ENCODE data around the gene TMEM209.

GRCh38 chr7:130178251-130178650, 27.0 kb downstream of the TMEM209 start:
- no peak for TF ChIP-seq CTCF (tag by site-specific recombination; IDR thresholded peaks at IDR 0.05)
- TF ChIP-seq ZBTB17 (tag by site-specific recombination; IDR thresholded peaks at IDR 0.05), result no peak
- TF ChIP-seq ZNF664 (tag by site-specific recombination; IDR thresholded peaks at IDR 0.05), result no peak
- TF ChIP-seq, protein P1, sequence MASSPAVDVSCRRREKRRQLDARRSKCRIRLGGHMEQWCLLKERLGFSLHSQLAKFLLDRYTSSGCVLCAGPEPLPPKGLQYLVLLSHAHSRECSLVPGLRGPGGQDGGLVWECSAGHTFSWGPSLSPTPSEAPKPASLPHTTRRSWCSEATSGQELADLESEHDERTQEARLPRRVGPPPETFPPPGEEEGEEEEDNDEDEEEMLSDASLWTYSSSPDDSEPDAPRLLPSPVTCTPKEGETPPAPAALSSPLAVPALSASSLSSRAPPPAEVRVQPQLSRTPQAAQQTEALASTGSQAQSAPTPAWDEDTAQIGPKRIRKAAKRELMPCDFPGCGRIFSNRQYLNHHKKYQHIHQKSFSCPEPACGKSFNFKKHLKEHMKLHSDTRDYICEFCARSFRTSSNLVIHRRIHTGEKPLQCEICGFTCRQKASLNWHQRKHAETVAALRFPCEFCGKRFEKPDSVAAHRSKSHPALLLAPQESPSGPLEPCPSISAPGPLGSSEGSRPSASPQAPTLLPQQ (tag by site-specific recombination; IDR thresholded peaks at IDR 0.05), result no peak
